Measurements from ENCODE around the gene TNIK. TPM values are rescaled to one million over a fixed set of nuclear protein-coding genes. Genes with fewer than 3 reads are reported as not detected.
A peak's percentile ranks its signal among the peaks of the same experiment; 100 is the strongest.

TNIK gene
- polyA plus RNA-seq, 1 of the 3 experiments (the other 2 are of a cell fraction), result 19.4 TPM

GRCh38 chr3:171189394-171190080 lies 270.7 kb downstream of the TNIK start (continued):
- TF ChIP-seq MAX (IDR thresholded peaks at IDR 0.05; ENCODE audit: low read depth) (no peak), RCOR1 (IDR thresholded peaks at IDR 0.05; ENCODE audit: low read length) (no peak), POLR2AphosphoS5 (IDR thresholded peaks at IDR 0.05; ENCODE audit: low read depth, low read length) (no peak), GABPA (IDR thresholded peaks at IDR 0.05; ENCODE audit: low read depth) (no peak), RAD21 (IDR thresholded peaks at IDR 0.05; ENCODE audit: low read length) (no peak)
- TF ChIP-seq, protein P1, sequence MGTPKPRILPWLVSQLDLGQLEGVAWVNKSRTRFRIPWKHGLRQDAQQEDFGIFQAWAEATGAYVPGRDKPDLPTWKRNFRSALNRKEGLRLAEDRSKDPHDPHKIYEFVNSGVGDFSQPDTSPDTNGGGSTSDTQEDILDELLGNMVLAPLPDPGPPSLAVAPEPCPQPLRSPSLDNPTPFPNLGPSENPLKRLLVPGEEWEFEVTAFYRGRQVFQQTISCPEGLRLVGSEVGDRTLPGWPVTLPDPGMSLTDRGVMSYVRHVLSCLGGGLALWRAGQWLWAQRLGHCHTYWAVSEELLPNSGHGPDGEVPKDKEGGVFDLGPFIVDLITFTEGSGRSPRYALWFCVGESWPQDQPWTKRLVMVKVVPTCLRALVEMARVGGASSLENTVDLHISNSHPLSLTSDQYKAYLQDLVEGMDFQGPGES (IDR thresholded peaks at IDR 0.05; ENCODE audit: low read depth, low read length), result no peak

DNA sequence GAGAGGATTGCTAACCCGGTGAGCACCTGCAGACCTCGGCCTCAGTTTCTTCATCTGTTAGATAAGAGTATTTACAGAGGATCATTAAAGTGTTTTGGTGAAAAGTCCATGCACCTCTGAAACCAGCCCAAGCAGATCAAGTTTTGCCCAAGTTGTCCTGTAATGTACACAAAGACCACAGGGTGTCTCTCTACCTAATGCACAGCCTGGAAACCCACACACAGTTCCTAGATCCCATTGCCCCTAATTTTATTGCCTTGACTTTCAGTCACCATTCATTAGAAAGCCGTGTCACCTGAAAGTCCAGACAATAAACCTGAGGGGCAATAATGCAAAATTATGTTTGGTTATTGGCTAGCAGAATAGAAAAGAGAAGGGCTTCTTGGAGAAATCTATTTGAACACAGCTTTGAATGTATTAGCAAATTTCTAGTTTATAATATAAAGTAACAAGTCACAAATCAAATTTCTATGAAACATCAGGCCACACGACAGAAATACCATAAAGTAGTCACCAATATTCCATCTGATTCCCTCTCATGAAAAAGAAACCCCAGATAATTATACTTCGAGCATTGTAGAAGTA lies 272.4 kb downstream of the TNIK start:
- peak; percentile 48 for DNase-seq
- H3K9ac ChIP-seq, result no peak overlapping the region
- peaks cover 5 to 7% of the 10 kb centered on the region in 2 experiments for H3K4me1 ChIP-seq (ENCODE audit: control insufficient read depth in 1 of 2, insufficient read depth in 2 of 2, low read depth in 1 of 2, low read length in 1 of 2)
- no peaks in the 10 kb centered on the region for H3K9me2 ChIP-seq
- H3K9me3 ChIP-seq, result no peaks in the 10 kb centered on the region
- ChIA-PET CTCF (interaction anchor here (0.7 to 5.8 kb wide), 18 partner anchors 8 to 1154 kb away, joined by 3 to 56 read pairs (median 4); no protein-coding TSS in a partner anchor), POLR2A (no interaction called here)
- no peak overlapping the region for H2AFZ ChIP-seq (ENCODE audit: low read depth)
- TF ChIP-seq, protein P2, sequence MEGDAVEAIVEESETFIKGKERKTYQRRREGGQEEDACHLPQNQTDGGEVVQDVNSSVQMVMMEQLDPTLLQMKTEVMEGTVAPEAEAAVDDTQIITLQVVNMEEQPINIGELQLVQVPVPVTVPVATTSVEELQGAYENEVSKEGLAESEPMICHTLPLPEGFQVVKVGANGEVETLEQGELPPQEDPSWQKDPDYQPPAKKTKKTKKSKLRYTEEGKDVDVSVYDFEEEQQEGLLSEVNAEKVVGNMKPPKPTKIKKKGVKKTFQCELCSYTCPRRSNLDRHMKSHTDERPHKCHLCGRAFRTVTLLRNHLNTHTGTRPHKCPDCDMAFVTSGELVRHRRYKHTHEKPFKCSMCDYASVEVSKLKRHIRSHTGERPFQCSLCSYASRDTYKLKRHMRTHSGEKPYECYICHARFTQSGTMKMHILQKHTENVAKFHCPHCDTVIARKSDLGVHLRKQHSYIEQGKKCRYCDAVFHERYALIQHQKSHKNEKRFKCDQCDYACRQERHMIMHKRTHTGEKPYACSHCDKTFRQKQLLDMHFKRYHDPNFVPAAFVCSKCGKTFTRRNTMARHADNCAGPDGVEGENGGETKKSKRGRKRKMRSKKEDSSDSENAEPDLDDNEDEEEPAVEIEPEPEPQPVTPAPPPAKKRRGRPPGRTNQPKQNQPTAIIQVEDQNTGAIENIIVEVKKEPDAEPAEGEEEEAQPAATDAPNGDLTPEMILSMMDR (IDR thresholded peaks at IDR 0.05), result peak; percentile 75
- TF ChIP-seq, protein P3, sequence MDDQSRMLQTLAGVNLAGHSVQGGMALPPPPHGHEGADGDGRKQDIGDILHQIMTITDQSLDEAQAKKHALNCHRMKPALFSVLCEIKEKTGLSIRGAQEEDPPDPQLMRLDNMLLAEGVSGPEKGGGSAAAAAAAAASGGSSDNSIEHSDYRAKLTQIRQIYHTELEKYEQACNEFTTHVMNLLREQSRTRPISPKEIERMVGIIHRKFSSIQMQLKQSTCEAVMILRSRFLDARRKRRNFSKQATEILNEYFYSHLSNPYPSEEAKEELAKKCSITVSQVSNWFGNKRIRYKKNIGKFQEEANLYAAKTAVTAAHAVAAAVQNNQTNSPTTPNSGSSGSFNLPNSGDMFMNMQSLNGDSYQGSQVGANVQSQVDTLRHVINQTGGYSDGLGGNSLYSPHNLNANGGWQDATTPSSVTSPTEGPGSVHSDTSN (IDR thresholded peaks at IDR 0.05), result no peak
- TF ChIP-seq MEF2A (IDR thresholded peaks at IDR 0.05; ENCODE audit: borderline replicate concordance, low read depth), result no peak
- TF ChIP-seq EP300 (IDR thresholded peaks at IDR 0.05; ENCODE audit: borderline replicate concordance in 1 of 2, low read depth in 1 of 2, low read length in 1 of 2), result no peak
- TF ChIP-seq ELF1 (IDR thresholded peaks at IDR 0.05), result no peak
- TF ChIP-seq POLR2AphosphoS5 (IDR thresholded peaks at IDR 0.05; ENCODE audit: low read depth, low read length), result no peak
- no peak for TF ChIP-seq FOXM1 (IDR thresholded peaks at IDR 0.05; ENCODE audit: low read depth)
- peak; percentile 81 for TF ChIP-seq SMC3 (IDR thresholded peaks at IDR 0.05; ENCODE audit: low read depth, low read length)
- TF ChIP-seq RAD21 (IDR thresholded peaks at IDR 0.05; ENCODE audit: low read length), result peak; percentile 79
- TF ChIP-seq RFX5 (IDR thresholded peaks at IDR 0.05; ENCODE audit: low read length), result no peak
- no peak for TF ChIP-seq GATA2 (CRISPR knock-in tag; IDR thresholded peaks at IDR 0.05)
- TF ChIP-seq NRF1 (IDR thresholded peaks at IDR 0.05; ENCODE audit: low read depth, low read length), result no peak
- no peak for TF ChIP-seq FOSL2 (IDR thresholded peaks at IDR 0.05; ENCODE audit: borderline replicate concordance, low read depth)
- no peak for TF ChIP-seq RCOR1 (IDR thresholded peaks at IDR 0.05; ENCODE audit: low read length)
- TF ChIP-seq SIN3A (IDR thresholded peaks at IDR 0.05; ENCODE audit: borderline replicate concordance, low read depth, low read length), result no peak
- no peak overlapping the region; a peak in 1 of 4 replicates for H3K4me3 ChIP-seq (ENCODE audit: low read depth in 2 of 2, low read length in 1 of 2)
- peaks cover 17% of the 10 kb centered on the region for H3F3A ChIP-seq (replicated peaks; ENCODE audit: insufficient read depth)
- no peak overlapping the region for H3K27ac ChIP-seq (ENCODE audit: low read depth in 2 of 2, low read length in 1 of 2)
- no peaks in the 10 kb centered on the region for H3K27me3 ChIP-seq (ENCODE audit: insufficient read depth)
- no peaks in the 10 kb centered on the region for H3K79me2 ChIP-seq (ENCODE audit: insufficient read depth)
- no peaks in the 10 kb centered on the region for H4K20me1 ChIP-seq (ENCODE audit: insufficient read depth)
- no peak overlapping the region for H3K4me2 ChIP-seq
- 48% methylated on average over 5 of the region's 5 CpGs for whole genome bisulfite sequencing (ENCODE audit: low lambda C conversion rate)
- peaks cover 0 to 2% of the 10 kb centered on the region in 2 experiments for H3K36me3 ChIP-seq (replicated peaks in 1 of 2; ENCODE audit: control insufficient read depth in 1 of 2, insufficient read depth in 2 of 2, low read length in 1 of 2)
